Measurements from ENCODE around the gene KHNYN. TPM values are rescaled to one million over a fixed set of nuclear protein-coding genes. Genes with fewer than 3 reads are reported as not detected.
"Not testable (repeated sequence)": the region's sequence is repeated elsewhere in the genome, so short reads cannot be mapped to it uniquely, and the experiment has no call there.

The KHNYN gene
- total RNA-seq (2014; rRNA removed; shearing (Covaris generic)): 12.9 and 18.4 TPM in 2 replicates

DNA sequence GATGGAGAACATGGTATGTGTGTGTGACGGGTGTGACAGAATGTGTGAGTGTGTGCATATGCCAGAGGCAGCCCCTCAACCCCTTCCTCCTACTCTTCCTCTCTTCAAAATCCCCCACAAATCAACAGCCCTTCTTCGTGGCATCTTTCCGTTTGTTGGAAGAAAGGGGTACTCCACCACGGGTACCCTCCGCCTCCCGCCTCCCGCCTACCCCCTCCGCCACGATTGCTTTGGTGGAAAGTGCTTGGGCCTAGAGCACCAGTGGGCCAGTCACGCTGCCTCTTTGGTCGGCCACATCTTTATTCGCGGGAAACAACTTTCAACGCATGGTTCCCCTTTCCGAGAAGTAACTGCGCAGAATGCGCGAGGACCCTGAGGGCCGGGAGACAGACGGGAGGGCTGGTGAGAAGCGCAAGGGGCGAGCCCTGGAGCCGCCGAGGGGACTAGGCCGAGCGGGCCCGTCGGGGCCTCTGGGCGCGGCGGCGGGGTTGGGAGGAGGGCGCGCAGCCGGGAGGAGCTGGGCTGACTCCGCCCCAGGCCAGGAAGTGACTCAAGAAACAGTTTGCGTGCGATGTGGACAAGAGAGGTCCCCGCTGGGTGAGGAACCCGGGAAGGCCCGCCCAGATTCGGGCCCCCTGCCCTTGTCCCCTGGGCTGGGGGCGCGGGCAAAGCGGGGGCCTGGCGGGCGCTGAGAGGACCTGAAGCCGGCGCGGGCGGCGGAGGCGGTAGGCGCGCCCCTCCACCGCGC, at the start of gene KHNYN, which contains the start of gene CBLN3:
Gene KHNYN (plus strand): TSS at position 560 of the 748 bp plus-strand sequence. CDS start 777 bp downstream, outside the sequence.
Gene CBLN3 (minus strand): TSS at position 274 of the 748 bp plus-strand sequence. CDS start 614 bp downstream, outside the sequence.
- peak; percentile 91 for DNase-seq (ENCODE audit: low read depth)

DNA sequence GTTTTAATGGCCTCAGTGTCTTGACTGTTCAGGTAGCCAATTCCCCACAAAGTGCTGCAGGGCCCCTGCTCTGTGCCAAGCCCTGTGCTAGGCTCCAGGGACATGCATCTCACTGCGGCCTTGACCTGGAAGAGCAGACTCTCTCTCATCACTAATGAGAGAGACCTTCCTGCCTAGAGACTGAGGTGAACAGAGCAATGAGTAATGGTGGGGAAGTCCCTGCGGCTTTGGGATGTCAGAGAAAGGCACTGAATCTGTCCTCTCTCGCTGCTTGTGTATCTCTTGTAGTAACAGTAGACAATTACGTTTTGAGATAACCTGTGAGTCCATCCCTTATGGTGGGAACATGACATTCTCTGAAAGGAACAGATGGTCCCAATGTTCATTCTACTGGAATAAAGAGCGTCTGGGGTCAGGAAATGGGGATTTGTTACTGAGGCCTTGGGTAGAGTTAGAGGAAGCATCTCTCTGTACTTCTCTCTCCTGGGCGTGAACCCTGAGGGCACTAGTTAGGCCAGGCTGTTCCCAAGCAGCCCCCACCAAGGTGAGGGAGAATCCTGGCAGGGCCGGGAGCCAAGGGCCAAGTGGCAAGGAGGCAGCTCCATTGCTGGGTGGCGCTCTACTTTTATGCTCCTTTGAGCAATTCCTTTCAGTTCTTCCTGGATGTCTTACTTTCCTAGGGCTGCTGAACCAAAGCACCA, 48.2 kb upstream of the KHNYN start:
- DNase-seq (ENCODE audit: low read depth): peak; percentile 15

DNA sequence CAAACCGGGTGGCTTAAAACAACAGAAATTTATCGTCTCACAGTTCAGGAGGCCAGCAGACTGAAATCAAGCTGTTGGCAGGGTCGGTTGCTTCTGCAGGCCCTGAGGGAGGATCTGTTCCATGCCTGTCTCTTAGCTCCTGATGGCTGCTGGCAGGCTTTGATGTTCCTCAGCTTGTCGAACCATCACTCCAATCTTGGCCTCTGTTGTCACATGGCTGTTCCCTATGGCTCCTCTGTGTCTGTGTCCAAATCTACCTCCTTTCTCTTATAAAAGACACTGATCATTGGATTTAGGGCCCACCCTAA, 47.7 kb upstream of the KHNYN start:
- DNase-seq (ENCODE audit: low read depth): no peak

- no peak for DNase-seq (ENCODE audit: low read depth)
Measured at GRCh38 chr14:24384169-24384568, 45.6 kb upstream of the KHNYN start.

DNA sequence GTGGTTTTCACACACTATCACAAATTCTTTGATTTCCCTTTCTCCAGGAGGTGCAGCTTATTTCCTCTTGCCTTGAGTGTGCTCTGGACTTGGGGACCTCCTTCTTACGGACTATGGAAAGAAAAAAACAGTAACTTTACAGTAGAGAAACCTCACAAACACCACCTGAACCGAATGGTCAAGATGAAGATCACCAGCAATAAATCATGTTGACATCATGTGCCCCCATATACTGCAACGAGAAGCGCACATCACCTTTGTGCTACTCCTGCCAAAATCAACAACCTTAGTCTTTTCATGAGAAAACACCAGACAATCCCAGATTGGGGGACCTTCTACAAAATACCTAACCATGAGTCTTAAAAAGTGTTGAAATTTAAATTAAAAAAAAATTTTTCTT, 44.2 kb upstream of the KHNYN start:
- no peak for DNase-seq (ENCODE audit: low read depth)

GRCh38 chr14:24387009-24387345, 42.8 kb upstream of the KHNYN start:
- no peak for DNase-seq (ENCODE audit: low read depth)

DNA sequence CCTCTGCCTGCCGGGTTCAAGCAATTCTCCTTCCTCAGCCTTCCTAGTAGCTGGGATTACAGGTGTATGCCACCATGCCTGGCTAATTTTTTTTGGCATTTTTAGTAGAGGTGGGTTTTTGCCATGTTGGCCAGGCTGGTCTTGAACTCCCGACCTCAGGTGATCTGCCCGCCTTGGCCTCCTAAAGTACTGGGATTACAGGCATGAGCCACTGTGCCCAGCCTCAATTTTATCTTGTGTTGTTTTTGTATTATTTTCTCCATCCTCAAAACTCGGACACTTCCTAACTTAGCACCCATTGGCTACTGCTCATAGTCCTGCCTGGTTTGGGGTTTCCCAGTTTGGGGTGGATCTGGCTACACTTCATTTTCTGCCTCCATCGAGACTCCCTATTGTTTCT, 42.2 kb upstream of the KHNYN start:
- DNase-seq (ENCODE audit: low read depth): not testable (repeated sequence)

DNA sequence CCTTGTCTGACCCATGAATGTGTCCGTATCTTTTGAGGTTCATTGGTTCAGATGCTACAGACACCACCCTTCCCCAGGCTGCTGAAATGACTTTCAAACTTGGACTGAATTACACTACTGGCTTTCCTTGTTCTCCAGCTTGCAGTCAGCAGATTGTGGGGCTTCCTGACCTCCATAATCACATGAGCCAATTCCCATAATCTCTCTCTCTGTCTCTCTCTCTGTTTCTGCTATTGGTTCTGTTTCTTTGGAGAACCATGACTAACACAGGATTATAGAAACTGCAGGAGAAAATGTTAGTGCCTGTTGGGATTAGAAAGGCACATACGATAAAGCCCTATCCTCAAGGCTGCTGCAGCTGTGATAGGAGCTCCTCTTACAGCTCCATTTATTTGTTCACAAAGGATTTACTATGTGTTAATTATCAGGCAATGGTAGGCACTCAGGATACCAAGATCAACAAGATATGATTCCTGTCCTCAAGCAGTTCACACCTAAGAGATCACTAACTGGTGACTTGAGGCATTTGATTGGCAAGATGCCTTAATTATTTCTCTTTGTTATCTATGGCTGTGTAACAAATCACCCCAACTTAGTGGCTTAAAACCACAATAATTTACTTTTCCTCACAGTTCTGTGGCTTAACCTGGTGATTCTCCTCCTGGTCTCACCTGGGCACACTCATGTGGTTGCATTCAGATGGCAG, 41.1 kb upstream of the KHNYN start:
- no peak for DNase-seq (ENCODE audit: low read depth)

GRCh38 chr14:24389226-24389848, 40.4 kb upstream of the KHNYN start:
- DNase-seq (ENCODE audit: low read depth): peak; percentile 8

DNA sequence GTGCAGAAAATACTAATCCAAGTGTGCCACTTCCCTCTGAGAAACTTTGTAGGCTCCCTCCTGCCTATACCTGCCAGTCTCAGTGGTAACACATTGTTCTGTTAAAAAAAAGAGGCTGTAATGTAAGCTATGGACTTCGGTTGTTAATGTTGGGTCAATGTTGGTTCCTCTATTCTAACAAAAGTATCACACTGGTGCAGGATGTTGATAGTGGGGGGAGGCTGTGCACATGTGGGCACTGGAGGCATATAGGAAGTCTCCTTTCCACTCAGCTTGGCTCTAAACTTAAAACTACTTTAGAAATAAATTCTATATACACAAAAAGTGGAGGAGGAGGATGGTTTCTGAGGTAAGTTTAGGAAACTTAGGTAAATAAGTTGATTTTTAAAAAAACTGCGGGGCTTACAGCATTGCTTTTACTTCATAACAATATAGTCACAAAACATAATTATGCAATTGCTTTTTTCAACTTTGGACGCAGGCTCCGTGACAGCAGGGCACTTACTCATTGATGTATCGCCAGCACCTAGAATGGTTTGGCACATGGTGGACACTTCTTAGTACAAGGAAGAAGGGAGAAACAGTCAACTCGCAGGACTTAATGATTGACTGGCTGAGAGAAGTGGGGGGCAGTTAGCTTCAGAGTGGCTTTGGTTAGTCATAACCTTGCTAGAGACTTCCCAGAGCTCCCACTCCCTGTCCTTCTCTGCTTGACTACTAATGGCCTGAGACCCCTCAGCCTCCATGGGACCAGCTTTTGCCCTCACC, 38.9 kb upstream of the KHNYN start:
- DNase-seq (ENCODE audit: low read depth): no peak

- DNase-seq (ENCODE audit: low read depth): no peak
Measured at GRCh38 chr14:24392325-24393091, 37.2 kb upstream of the KHNYN start.

GRCh38 chr14:24394275-24394674, 35.5 kb upstream of the KHNYN start:
- DNase-seq (ENCODE audit: low read depth): no peak

DNA sequence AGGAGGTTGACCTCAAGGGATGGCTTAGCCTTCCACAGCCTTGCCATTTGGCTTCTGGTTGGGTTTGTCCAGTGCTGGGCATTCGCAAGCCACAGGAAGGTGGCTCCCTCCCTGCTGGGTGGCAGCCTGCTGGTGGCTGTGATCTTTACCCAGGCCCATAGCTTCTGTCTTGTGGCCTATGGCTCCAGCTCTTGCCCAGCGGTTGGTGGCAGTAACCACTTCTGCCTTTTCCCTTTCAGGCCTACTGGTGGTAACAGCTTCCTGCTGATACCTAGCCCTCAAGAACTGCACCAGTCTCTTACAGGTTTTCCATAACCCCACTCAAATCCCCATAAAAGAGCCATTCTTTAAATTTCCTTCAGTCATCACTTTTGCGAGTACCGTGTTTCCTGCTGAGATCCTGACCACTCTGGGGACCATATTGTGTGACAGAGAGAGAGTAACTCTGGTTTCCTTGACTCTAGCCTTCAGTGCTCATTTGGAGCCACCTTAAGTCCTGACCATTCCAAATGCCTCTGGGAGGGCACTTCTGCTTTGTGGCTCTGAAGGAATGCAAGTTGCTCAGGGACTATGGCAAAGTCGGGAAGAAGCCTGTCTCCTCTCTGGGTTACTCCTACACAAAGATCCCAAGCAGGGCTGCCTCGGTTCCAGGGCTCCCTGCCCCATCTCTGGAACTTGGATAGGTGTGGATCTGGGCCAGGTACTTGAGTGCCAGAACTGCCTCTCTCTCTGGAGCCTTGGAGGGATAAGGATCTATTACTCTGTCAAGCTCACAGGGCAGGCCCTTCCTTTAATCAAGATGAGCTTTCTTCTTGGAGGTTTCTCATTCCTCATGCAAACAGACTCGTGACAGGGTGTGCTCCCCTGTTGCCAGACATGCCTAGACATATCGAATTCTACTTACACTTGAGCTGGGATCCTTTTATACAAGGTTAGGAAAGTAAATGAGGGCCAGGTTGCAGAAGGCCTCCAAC, 33.9 kb upstream of the KHNYN start:
- no peak for DNase-seq (ENCODE audit: low read depth)

- DNase-seq (ENCODE audit: low read depth): no peak
Measured at GRCh38 chr14:24397639-24398292, 32.0 kb upstream of the KHNYN start.

DNA sequence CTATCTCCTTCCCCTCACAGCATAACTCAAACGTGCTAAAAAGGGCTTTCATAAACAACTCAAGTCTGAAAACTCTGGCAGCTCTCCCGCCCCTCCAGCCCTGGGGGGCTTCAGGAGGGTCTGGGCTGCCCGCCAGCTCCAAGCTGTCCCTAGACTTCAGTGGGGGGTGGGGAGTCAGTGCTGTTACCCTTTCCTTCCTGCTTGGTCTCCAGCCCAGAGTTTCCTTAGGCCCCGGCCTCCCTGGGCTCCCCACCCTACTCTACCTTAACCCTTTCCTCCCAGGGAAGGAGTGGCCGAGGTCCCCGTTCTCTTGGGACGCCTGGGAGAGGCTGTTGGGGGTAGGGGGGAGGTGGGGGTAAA, 31.5 kb upstream of the KHNYN start:
- no peak for DNase-seq (ENCODE audit: low read depth)

DNA sequence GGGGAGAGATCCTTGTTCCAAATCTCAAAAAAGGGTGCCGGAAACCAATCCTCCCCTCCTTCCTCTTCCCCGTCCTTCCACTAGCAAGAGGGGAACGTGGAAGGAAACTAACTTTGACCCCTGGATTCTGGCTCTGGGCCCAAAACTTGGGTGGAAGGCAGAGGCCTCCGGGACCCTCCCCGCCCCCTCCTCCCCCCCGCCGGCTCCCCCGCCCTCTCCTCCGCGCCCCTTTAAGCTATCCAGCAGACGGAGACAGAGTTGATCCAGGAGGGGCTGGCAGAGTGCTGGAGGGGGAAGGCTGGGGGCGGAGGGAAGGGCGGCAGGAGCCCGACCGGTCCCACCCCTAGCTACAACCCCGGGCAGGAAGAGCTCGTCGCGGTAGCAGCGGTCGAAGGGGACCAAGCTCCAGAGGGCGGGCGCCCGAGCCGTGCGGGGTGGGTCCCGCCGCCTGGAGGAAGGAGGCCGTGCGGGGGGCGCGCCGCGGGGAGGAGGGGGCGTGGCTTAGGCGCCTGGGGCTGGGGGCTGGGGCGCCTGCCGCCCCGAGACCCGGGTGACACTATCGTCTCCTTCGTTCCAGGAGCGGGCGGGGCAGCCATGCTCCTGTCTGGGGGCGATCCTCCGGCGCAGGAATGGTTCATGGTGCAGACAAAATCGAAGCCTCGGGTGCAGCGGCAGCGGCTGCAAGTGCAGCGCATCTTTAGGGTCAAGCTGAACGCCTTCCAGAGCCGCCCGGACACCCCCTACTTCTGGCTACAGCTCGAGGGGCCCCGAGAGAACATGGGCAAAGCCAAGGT, 30.9 kb upstream of the KHNYN start, which contains the start of gene NYNRIN:
Gene NYNRIN (plus strand): TSS at position 351 of the 794 bp plus-strand sequence. CDS start 244 bp downstream, at position 595.
- no peak for DNase-seq (ENCODE audit: low read depth)

GRCh38 chr14:24399447-24399822, 30.3 kb upstream of the KHNYN start:
- no peak for DNase-seq (ENCODE audit: low read depth)

Measured in M059J (cell line).